GM13976 (cell line): ENCODE measurements around the gene IGF1R.

ENCODE experiments used
- DNase-seq: peaks from one replicate; pipeline ENCODE4 v3.0.0; 2012; ENCODE audit warnings: low spot score
- CTCF ChIP-seq: IDR thresholded peaks from 2 replicates; pipeline ENCODE4 v1.5.1; 2012; ENCODE audit warnings: borderline replicate concordance, mild to moderate bottlenecking; ENCODE audit not compliant: insufficient read depth; ENCODE audit errors: extremely low read depth, missing control alignments, control extremely low read depth
- in situ Hi-C: fragments of 300-500 bp; cut with MboI; formaldehyde crosslinking; loops from one replicate; pipeline ENCODE4 v1.12.0; 2022; ENCODE audit warnings: low sequenced_read_pairs, mixed read lengths, inconsistent platforms; ENCODE audit not compliant: unreplicated experiment

IGF1R gene

GRCh38 chr15:98976500-98976899, 328.2 kb downstream of the IGF1R start:
- no peak for TF ChIP-seq CTCF
- no peak for DNase-seq
- in situ Hi-C loops: no loop called here

GRCh38 chr15:98977441-98977840, 329.1 kb downstream of the IGF1R start:
- no peak for TF ChIP-seq CTCF
- in situ Hi-C loops: no loop called here
- DNase-seq: no peak

GRCh38 chr15:98978153-98978552, 329.8 kb downstream of the IGF1R start:
- TF ChIP-seq CTCF: no peak
- in situ Hi-C loops: no loop called here
- DNase-seq: no peak

GRCh38 chr15:98980899-98981228, 332.5 kb downstream of the IGF1R start:
- no peak for TF ChIP-seq CTCF
- in situ Hi-C loops: no loop called here
- peak; percentile 34 for DNase-seq

GRCh38 chr15:98981851-98982722, 333.7 kb downstream of the IGF1R start:
- DNase-seq: peak; percentile 44
- in situ Hi-C loops: no loop called here
- no peak for TF ChIP-seq CTCF

- in situ Hi-C loops: no loop called here
- no peak for DNase-seq
- TF ChIP-seq CTCF: no peak
Observed at GRCh38 chr15:98983334-98983733, 335.0 kb downstream of the IGF1R start.
